ES-I3 (cell line): ENCODE results near the gene TFAP2B.
A peak's percentile ranks its signal among the peaks of the same experiment; 100 is the strongest.

Source experiments
- H3K36me3 ChIP-seq: 2 replicates; pipeline ENCODE4 v1.6.1; 2013; ENCODE audit warnings: mild to moderate bottlenecking, low read length, control low read depth, moderate library complexity; ENCODE audit not compliant: insufficient read depth
- H3K4me1 ChIP-seq: 2 replicates; pipeline ENCODE4 v1.6.1; 2013; ENCODE audit warnings: mild to moderate bottlenecking, control low read depth, low read length; ENCODE audit not compliant: insufficient read depth
- H3K9ac ChIP-seq: 2 replicates; pipeline ENCODE4 v1.6.1; 2013; ENCODE audit warnings: low read depth, mild to moderate bottlenecking, low read length, moderate library complexity
- H3K9me3 ChIP-seq: 2 replicates; pipeline ENCODE4 v1.6.1; 2013; ENCODE audit warnings: mild to moderate bottlenecking, low read length, moderate library complexity; ENCODE audit not compliant: control insufficient read depth, insufficient read depth

The TFAP2B gene

GRCh38 chr6:50818673-50819072 lies at the start of gene TFAP2B:
Gene TFAP2B (plus strand): TSS chr6:50818871. CDS start chr6:50818892, 21 bp downstream.
- peaks cover 20% of the 10 kb centered on the region for H3K4me1 ChIP-seq
- H3K9me3 ChIP-seq = no peaks in the 10 kb centered on the region
- H3K9ac ChIP-seq = peak within 1 kb of the TSS; percentile 48; the same call in 1 of the 2 replicates
- H3K36me3 ChIP-seq = no peaks in the 10 kb centered on the region

GRCh38 chr6:50778696-50779095 lies 40.0 kb upstream of the TFAP2B start:
- Histone ChIP-seq H3K9ac (no peak overlapping the region), H3K9me3 (no peaks in the 10 kb centered on the region), H3K36me3 (no peaks in the 10 kb centered on the region), H3K4me1 (no peaks in the 10 kb centered on the region)

- no peaks in the 10 kb centered on the region for H3K36me3 ChIP-seq
- no peak overlapping the region for H3K9ac ChIP-seq
- no peaks in the 10 kb centered on the region for H3K9me3 ChIP-seq
- H3K4me1 ChIP-seq = no peaks in the 10 kb centered on the region
These were observed 38.3 kb upstream of the TFAP2B start for GRCh38 chr6:50780382-50780781.

- Histone ChIP-seq H3K4me1 (no peaks in the 10 kb centered on the region), H3K36me3 (no peaks in the 10 kb centered on the region), H3K9me3 (no peaks in the 10 kb centered on the region), H3K9ac (no peak overlapping the region)
These were observed 32.8 kb upstream of the TFAP2B start for GRCh38 chr6:50785921-50786320.

GRCh38 chr6:50791900-50792508 lies 26.7 kb upstream of the TFAP2B start:
- no peaks in the 10 kb centered on the region for H3K4me1 ChIP-seq
- H3K36me3 ChIP-seq = no peaks in the 10 kb centered on the region
- no peaks in the 10 kb centered on the region for H3K9me3 ChIP-seq
- H3K9ac ChIP-seq = no peak overlapping the region

- H3K36me3 ChIP-seq = no peaks in the 10 kb centered on the region
These were observed 25.9 kb upstream of the TFAP2B start for GRCh38 chr6:50792771-50793170.

GRCh38 chr6:50795574-50795973 lies 23.1 kb upstream of the TFAP2B start:
- Histone ChIP-seq H3K9me3 (no peaks in the 10 kb centered on the region), H3K36me3 (no peaks in the 10 kb centered on the region), H3K9ac (no peak overlapping the region), H3K4me1 (no peaks in the 10 kb centered on the region)

More at GRCh38 chr6:50792771-50793170, 25.9 kb upstream of the TFAP2B start:
- H3K4me1 ChIP-seq = no peaks in the 10 kb centered on the region
- H3K9ac ChIP-seq = no peak overlapping the region
- no peaks in the 10 kb centered on the region for H3K9me3 ChIP-seq

GRCh38 chr6:50804283-50804682 lies 14.4 kb upstream of the TFAP2B start:
- H3K9me3 ChIP-seq = no peaks in the 10 kb centered on the region
- H3K36me3 ChIP-seq = no peaks in the 10 kb centered on the region
- H3K4me1 ChIP-seq = no peaks in the 10 kb centered on the region
- no peak overlapping the region for H3K9ac ChIP-seq

GRCh38 chr6:50807035-50807434 lies 11.6 kb upstream of the TFAP2B start:
- H3K36me3 ChIP-seq = no peaks in the 10 kb centered on the region
- no peaks in the 10 kb centered on the region for H3K4me1 ChIP-seq
- H3K9me3 ChIP-seq = no peaks in the 10 kb centered on the region
- H3K9ac ChIP-seq = no peak overlapping the region

- H3K9me3 ChIP-seq = no peaks in the 10 kb centered on the region
- H3K4me1 ChIP-seq = no peaks in the 10 kb centered on the region; the same call in none of the 2 replicates
- no peaks in the 10 kb centered on the region for H3K36me3 ChIP-seq
- peak overlapping the region; percentile 50; the same call in 1 of the 2 replicates for H3K9ac ChIP-seq
These were observed 3.1 kb upstream of the TFAP2B start for GRCh38 chr6:50815436-50816114.

- H3K9ac ChIP-seq = peak overlapping the region; percentile 50; the same call in 1 of the 2 replicates
- H3K9me3 ChIP-seq = no peaks in the 10 kb centered on the region
These were observed 2.5 kb upstream of the TFAP2B start for GRCh38 chr6:50816115-50816675.

GRCh38 chr6:50816947-50817645 lies 1.6 kb upstream of the TFAP2B start:
- no peaks in the 10 kb centered on the region for H3K36me3 ChIP-seq
- no peak overlapping the region for H3K9ac ChIP-seq
- H3K9me3 ChIP-seq = no peaks in the 10 kb centered on the region
- peaks cover 7% of the 10 kb centered on the region for H3K4me1 ChIP-seq

More at GRCh38 chr6:50816115-50816675, 2.5 kb upstream of the TFAP2B start:
- H3K36me3 ChIP-seq = no peaks in the 10 kb centered on the region
- peaks cover 4% of the 10 kb centered on the region for H3K4me1 ChIP-seq

- Histone ChIP-seq H3K9ac (no peak overlapping the region), H3K9me3 (no peaks in the 10 kb centered on the region), H3K36me3 (no peaks in the 10 kb centered on the region), H3K4me1 (peaks cover 12% of the 10 kb centered on the region)
These were observed 1.1 kb upstream of the TFAP2B start for GRCh38 chr6:50817646-50817950.

- Histone ChIP-seq H3K36me3 (no peaks in the 10 kb centered on the region), H3K9ac (no peak overlapping the region), H3K9me3 (no peaks in the 10 kb centered on the region), H3K4me1 (peaks cover 16% of the 10 kb centered on the region)
These were observed 651 bp upstream of the TFAP2B start for GRCh38 chr6:50818020-50818419.
